GOT3 (cell line): ENCODE measurements around the gene RBM12.

Experiments used
- DNase-seq: peaks from one replicate; lab custom pipeline; 2025; ENCODE audit warnings: mixed read lengths; lab: John Stamatoyannopoulos, UW

RBM12 gene

DNA sequence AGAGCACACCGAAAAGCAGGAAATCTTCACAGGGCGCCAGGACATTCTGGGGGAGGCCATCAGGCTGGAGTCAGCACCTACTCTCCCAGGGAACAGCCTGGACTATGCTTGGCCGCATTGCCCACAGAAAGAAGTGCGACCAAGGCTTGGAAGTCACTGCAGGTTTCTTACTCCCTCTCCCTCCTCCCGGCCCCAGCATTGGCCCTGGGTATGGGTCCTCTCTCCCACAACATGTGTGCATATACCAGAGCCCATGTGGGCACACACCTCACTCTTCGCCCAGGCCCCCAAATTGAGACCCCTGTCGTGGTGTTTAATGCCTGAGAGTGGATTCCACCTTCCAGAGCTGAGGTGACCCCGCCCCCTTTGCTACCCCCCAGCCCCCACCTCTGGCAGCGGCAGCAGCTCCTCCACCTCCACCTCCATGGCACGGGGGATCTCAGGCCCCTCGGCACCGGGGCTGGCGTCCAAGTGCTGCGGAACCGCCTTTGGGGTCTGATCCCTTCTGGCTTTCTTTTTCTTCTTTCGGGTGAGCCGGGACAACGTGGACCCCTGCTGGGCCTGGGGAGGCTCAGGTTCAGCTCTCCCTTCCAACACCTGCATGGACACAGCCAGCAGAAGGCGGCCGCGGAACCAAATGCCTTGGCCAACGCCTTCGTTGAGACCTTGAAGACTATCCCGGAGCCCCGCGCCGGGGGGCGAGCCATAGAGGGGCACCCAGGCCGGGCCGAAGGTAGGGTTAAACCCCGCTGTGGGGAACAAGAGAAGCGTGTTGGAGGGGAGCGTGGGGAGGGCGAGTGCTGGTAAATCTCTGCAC, 64.3 kb downstream of the RBM12 start:
- no peak for DNase-seq

DNA sequence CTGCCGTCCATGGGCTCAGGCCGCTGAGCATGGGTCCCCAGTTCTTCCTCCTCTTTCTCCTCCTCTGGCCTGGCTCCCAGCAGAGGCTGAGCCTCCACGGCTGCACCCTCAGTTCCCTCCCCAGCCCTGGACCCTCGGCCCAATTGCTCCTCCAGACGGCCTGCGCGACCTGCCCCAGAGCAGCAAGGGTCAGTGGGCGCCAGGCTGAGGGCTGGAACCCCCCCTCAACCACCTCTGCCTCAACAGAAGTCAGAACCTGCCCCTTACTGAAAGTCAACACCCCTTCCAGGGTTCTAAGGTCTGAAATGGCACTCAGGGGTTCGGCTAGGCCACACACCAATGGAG, 65.0 kb downstream of the RBM12 start:
- no peak for DNase-seq
